GM21423 (cell line): ENCODE data around the gene ZC3HAV1.
"Not testable (repeated sequence)": the region's sequence is repeated elsewhere in the genome, so short reads cannot be mapped to it uniquely, and the experiment has no call there.

Source experiments
- ATAC-seq: cut with Tn5 transposase; IDR thresholded peaks from one replicate; pipeline ENCODE4 v1.9.1; 2021; ENCODE audit warnings: mild to moderate bottlenecking, moderate library complexity; ENCODE audit not compliant: unreplicated experiment

Gene ZC3HAV1

DNA sequence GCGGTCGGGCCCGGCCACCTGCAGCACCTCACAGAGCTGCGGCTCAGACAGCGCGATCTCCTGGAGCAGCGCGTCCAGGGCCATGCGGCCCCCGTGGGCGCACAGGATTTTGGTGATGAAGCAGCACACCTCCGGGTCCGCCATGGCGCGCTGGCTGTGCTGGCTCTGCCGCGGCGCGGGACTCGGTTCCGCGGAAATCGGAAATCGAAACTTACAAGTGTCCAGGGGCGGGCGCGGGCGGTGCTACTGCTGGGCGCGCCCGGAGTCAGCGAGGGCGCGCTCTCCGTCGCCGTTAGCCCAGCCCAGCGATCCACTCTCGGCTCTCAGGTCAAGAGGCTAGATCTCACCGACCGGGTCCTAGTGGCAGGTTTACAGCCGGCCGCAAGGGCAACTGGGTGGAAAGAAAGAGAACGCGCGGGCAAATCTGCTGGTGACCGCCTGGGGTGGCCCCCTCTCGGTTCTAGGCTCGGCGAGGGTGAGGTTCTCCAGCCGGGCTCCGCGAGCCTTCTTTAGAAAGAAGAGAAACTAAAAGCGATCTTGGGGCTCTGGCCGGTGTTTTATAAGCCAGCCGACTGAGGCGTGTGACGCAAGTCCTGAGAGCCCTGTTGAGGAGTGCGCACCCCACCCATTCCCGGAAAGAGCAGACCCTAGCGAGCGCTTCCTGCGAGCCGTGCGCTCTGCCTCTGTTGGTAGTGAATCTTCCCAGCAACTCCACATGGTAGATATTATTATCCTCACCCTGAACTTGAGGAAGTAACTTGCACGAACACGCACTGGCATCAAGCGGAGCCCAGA, at the start of gene ZC3HAV1:
ZC3HAV1 (minus strand) TSS at position 533 of the 795 bp plus-strand sequence; CDS start at position 144, 389 bp downstream.
- ATAC-seq: peak; percentile 68

DNA sequence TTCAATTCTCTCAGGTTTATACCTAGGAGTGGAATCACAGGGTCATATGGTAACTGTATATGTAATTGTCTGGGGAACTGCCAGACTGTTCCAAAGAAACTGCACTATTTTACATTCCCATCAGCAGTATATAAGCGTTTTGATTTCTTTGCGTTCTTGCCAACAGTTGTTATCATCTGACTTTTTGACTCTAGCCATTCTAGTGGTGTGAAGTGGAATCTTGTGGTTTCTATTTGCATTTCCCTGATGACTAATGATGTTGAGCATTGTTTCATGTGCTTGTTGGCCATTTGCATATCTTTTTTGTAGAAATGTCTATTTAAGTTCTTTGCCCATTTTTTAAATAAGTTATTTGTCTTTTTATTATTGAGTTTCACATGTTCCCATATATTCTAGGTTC, 44.3 kb upstream of the ZC3HAV1 start:
- no peak for ATAC-seq

DNA sequence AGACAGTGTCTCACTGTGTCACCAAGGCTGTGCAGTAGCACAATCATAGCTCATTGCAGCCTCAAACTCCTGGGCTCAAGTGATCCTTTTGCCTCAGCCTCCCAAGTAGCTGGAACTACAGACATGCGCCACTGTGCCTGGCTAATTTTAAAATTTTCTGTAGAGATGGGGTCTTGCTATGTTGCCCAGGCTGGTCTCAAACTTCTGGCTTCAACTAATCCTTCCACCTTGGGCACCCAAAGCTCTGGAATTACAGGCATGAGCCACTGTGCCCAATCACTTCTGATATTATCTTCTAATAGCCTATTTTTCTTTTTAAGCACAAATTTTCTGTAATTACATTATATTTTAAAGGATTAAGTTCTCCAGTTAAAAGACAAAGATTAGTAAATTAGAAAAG, 42.6 kb upstream of the ZC3HAV1 start:
- no peak for ATAC-seq

DNA sequence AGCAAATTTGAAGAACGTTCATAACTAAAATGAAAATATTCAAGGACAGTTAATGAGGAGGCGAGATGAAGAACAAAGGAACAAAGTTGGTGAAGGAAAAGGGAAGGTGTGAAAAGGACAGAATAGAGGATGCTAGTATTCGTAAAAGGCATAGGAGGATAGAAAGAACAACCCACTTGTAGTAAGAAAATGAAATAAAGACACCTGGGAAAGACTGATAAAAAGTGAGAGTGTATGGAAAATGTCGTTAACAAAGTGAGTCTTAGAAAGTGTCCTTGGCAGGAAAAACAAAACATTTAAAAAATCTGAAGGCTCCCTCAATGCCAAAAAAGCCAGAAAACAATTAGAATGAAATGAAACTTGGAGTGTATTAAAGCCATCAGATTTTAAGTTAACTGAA, 29.6 kb upstream of the ZC3HAV1 start:
- ATAC-seq: no peak

DNA sequence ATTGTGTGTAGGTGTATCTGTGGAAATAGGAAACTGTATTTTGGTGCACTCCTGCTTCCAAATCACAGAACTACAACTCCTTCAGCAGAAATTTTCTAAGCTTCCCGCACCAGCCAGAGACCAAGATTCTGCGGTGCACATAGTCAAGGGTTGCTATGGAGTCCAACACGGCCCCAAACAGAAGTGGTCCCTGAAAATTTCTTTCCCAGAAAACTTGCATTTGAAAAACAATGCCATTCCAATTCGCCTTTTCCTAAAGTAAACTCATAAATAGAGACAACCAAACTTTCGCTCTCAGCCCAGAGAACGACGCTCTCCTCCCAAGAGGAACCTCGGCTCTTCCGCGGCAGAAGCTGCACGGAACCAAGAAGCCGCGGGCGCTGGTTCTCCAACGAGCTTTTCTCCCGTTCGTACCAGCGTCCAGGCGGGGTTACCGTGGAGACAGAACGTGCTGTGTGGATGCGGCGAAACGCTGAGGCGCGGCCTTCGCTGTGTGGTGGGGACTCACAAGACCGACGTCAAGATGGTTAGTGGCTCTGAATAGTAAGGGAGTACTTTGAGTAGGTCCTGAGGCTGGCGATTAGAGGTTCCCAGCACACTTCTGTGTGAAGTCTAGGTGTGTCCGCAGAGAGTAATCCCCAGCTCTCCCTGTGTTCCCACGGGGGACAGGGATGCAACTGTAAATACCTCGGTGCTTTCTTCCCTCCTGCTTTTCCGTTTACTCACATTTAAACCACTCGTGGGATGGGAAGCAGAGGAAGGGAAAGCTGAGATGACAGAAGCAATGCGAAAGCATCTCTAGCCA, 24.0 kb upstream of the ZC3HAV1 start:
- ATAC-seq: peak; percentile 98

DNA sequence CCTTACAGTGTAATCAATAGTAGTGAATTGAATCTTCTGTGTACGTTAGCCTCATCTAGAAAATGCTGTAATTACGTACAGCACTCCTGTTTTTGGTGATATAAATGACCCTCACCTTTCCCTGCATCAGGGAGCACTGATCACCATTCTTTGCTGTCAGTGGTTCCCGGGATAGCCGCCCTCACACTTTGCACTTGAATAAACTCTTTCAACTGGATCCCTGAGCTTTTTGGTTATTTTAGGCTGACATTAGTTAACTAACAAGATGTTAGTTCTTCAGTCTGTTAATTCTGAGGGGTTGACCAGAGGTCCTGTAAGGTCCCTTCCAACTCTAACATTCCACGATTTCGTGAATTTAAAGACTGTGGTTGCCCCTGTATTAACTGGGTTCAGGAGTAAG, 23.4 kb upstream of the ZC3HAV1 start:
- no peak for ATAC-seq

DNA sequence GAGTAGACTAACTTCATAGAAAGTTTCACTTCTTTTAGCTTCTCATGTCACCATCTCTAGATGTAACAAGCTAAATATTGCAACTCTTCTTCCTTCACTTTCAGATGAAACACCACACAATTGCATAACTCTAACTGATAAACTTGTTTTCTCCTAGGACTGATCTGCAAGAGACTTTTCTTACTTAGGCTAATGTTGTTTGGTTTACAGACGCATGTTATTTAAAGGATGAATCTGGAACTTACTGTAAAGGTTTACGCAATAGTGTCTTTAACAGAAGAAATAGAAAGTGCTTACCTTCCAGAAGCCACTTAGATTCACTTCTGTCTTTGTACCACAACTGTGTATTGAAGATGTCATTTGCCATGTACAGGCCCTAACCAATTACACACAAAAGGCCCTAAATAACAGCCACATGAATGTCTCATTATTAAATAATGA, 22.1 kb upstream of the ZC3HAV1 start:
- no peak for ATAC-seq

DNA sequence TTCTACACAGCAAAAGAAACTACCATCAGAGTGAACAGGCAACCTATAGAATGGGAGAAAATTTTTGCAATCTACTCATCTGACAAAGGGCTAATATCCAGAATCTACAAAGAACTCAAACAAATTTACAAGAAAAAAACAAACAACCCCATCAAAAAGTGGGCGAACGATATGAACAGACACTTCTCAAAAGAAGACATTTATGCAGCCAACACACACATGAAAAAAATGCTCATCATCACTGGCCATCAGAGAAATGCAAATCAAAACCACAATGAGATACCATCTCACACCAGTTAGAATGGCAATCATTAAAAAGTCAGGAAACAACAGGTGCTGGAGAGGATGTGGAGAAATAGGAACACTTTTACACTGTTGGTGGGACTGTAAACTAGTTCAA, 20.3 kb upstream of the ZC3HAV1 start:
- ATAC-seq: not testable (repeated sequence)

DNA sequence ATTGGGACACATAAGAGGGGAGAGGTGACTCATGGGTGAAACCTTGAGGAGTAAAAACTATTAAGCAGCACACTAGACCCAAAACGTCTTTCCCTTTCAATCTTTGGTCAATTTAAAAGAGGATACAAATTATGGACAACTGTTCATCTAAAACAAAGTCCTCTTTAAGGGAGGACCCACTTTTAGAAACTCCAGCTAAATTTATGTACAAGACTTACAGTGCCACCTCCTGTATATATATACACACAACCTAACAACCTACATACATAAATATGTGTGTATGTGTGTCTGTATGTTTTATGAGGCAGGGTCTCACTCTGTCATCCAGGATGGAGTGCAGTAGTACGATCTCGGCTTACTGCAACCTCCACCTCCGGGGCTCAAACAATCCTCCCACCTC, 18.1 kb upstream of the ZC3HAV1 start:
- ATAC-seq: no peak

DNA sequence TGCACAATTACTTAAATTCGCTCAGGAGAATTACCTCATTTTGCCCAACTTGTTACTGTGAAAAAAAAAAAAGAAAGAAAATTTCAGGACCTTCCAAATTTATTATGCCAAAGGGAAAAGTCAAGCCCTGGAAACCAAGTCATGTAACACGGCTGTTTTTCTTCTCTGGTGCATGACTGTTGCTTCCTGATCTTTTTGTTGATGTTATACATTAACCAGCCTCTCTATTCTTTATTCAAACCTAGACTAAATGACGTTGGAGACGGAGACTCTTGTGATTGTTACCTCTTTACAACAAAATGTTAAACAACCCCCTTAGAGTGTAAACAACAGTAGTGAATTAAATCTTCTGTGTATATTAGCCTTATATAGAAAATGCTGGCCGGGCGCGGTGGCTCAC, 16.1 kb upstream of the ZC3HAV1 start:
- no peak for ATAC-seq

DNA sequence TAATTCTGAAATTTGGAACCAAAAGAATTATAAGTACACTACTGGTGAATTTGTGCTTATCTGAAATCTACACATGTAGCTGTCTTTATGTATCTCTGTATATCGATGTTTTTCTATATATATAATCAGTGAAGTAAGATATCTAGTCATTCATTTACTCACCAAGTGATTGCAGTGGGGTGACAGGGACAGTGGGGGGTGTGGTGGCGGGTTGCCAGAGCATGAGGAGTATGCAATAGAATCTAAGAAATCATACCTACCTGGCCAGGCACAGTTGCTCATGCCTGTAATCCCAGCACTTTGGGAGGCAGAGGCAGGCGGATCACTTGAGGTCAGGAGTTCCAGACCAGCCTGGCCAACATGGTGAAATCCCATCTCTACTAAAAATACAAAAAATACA, 15.5 kb upstream of the ZC3HAV1 start:
- not testable (repeated sequence) for ATAC-seq

DNA sequence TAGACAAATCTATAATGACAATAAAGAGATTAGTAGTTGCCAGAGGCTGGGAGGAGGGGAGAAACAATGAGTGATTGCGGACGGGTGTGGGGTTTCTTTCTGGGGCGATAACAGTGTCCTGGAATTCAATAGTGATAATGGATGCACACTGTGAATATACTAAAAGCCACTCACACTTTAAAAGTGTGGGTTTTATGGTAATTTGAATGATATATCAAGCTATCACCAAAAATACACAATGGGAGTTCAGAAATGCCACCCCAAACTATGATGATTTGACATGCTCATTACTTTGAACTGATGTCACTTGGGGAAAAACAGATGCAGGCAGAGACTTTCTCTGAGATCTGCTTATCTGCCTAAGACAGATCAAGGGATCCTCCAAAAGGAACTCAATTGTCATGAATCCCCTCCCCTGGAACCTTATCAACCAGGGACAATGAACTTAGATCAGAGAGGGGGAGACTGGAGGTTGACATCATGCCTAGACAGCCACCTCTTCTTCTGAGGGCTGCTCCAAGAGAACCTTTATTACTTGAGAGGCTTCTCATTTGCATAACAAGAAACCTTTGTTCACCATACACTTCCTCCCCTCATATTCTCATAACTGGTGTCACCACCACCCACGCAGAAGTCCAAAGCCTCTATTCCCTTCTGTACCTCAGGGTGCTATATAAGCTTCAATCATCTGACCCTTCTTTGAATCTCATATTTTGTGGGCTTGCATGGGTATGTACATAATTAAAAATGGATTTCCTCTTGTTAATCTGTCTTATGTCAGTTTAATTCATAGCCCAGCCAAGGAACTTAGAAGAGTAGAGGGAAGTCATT, 14.8 kb upstream of the ZC3HAV1 start:
- peak; percentile 72 for ATAC-seq

DNA sequence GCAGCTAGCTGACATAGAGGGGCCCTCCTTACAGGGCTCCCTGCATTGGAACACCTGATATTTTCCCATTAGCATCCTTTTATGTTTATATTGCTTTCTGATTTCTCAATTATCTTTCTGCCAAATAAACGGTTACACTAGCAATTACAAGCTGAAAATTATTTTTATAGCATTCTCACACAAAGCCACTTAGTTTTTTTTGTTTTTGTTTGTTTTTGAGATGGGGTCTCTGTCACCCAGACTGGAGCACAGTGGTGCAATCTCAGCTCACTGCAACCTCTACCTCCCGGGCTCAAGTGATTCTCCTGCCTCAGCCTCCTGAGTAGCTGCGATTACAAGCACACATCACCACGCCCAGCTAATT, 9.9 kb upstream of the ZC3HAV1 start:
- no peak for ATAC-seq

DNA sequence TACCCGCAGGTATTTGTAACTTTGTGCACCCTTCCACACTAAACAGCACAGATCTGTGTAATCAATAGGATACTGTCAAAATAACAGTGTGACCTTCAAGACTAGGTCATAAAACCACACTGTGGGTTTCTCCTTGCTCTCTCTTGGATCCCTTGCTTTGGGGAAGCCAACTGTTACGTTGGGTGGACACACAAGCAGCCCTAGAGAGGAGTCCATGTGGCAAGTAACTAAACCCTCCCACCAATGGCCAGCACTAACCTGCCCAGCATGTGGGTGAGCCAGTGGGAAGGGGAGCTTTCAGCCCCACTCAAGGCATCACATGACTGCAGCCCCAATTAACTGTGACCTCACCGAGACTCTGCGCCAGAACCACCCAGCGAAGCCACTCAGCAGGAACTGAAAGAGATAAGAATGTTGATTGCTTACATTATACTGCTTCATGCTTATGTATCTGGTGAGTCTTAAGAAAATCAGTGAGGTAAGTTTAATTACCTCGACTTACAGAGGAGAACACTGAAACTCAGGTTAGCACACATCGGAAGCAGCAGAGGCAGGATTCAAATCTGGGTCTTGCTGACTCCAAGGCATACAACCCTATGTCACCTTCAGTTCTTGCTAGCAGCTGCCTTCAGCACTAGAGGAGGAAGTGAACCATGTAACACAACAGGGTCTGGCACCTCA, 9.4 kb upstream of the ZC3HAV1 start:
- ATAC-seq: peak; percentile 84

DNA sequence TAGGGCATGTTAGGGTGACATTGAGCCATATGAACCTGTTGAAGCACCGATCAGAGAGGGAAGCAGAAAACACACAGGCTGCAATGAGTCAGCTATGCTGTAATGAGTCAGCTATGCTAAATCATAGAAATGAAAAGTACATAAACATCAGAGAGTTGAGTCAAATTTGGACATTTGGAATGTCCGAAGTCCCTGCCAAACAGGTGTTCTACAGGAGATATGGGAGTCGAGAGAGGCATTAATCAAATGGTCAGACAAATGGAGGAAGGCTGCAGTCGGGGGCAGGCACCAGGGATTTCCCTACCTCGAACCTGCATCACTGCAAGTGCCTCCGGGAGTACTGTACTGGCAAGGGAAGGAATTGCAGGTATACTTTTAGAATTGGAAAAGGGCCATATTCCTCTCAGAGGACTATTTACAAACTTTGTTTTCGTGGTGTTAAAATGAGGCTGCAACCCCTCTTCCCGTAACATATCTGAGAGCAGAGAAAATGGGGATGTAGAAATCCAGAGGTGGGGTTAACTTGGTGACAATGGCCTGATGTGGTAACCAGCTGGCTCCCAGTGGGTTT, 8.8 kb upstream of the ZC3HAV1 start:
- peak; percentile 67 for ATAC-seq

DNA sequence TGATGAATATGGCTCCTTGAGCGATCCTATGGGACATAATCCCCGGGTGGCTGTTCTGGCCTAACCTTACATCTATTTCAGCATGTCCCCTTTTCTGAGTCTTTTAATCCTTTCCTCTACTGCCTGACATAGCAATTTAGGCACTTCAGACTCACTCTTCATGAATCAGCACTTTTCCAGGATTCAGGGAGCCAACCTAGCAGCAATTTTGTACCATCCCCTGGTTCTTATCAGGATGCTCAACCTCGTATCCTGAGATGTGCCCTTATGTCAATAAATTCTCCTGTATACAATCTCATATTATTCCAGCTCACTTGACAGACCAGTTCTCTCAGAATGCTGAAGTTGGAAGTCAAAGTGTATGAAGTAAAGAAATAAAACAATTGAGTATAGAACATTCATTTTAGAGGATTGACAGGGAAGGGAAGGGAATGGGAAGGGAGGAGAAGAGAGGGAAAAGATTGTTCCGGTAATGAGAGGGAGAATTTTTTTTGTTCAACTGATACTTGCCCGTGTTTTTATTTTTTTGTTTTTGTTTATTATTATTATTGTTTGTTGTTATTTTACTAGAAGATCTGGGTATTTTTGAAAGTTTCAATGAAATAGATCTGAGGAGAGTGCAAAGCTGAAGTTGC, 8.2 kb upstream of the ZC3HAV1 start:
- no peak for ATAC-seq

DNA sequence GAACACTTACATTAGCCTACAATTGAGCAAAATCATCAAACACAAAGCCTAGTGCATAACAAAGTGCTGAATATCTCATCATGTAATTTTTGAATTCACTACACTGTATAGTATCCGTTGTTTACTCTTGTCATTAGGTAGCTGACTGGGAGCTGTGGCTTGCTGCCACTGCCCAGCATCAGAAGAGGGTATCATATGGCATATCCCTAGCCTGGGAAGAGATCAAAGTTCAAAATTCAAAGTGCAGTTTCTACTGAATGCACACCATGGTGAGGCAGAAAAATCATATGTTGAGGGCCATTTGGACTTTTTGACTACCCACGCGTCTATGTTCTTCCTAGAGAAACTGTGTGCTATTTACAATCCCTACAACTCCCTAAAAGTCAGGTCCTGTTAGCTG, 7.5 kb upstream of the ZC3HAV1 start:
- no peak for ATAC-seq

DNA sequence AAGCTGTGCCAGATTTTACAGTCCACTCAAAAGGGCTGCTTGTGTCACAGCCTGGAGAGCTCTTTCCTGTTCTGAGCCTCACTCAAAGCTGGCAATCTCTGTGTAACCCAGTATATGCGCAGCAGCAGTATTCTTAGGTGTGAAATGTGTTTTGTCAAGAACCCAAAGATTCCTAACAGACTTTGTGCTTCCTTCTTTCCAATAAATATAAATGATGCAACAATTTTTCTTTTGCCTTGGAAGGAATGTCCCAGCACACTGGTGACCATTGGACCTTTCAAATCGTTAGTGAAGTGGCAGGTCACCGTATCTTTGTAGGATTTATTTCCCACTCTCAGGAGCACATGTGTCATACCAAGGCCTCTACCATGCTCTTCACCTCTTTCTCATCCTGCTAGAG, 5.6 kb upstream of the ZC3HAV1 start:
- no peak for ATAC-seq

DNA sequence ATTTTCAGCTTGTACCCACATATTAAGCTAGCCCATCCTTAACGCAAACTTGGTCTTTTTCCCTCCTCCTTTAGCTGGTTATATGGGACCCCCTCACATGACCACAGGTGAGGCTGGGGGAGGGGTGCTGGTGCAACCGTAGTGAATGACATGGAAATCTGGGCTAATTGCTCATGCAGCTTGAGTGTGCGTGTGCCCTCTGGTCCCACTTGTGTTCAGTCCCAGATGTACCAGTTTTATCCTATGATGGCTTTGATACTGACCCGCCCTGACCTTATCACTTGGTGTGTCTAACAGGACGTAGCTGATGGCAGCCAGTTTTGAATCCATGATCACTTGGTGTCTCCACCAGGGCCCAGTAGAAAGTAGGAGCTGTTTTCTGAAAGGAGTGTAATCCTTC, 5.1 kb upstream of the ZC3HAV1 start:
- no peak for ATAC-seq

DNA sequence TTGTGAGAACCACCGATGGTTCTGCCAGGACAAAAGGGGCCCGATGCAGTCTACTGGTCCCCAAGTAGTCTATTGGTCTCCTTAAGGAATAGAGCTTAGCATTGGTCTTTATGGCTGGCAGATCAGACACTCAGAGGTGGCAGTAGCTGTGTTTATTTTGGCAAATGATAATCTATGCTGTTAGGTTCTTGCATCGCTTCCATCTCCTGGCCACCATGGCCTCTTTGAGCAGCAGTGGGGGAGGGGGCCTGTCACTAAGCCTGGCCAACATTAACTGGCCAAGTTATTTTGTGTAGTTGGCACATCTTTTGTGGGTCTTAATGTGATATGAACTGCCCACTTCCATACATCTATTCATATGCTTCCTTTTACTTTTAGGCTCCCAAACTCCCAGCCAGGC, 4.5 kb upstream of the ZC3HAV1 start:
- ATAC-seq: no peak
